RWPE2 (cell line): Measurements from ENCODE around the gene GPR3.

Source experiments
- ATAC-seq: fragments of 200-7000 bp; cut with Tn5 transposase; 3 replicates; pipeline ENCODE4 v1.9.1; 2021; ENCODE audit warnings: low read depth
- DNase-seq: peaks from one replicate; pipeline ENCODE4 v3.0.0-alpha.2; 2020; ENCODE audit warnings: low spot score
- H3K27ac ChIP-seq: fragments of 450-650 bp; 2 replicates; pipeline ENCODE4 v1.5.1; 2017; ENCODE audit warnings: mild to moderate bottlenecking; ENCODE audit not compliant: poor library complexity, severe bottlenecking
- H3K27me3 ChIP-seq: fragments of 250-450 bp; sonication (Bioruptor Pico); 2 replicates; pipeline ENCODE4 v1.5.1; 2021; ENCODE audit warnings: mild to moderate bottlenecking, moderate library complexity; ENCODE audit not compliant: insufficient read depth, poor library complexity, severe bottlenecking
- H3K36me3 ChIP-seq: fragments of 250-450 bp; sonication (Bioruptor Pico); 2 replicates; pipeline ENCODE4 v1.5.1; 2020; ENCODE audit warnings: low read depth, mild to moderate bottlenecking, moderate library complexity
- H3K4me1 ChIP-seq: fragments of 250-450 bp; sonication (Bioruptor Pico); 2 replicates; pipeline ENCODE4 v1.5.1; 2021; ENCODE audit warnings: mild to moderate bottlenecking, moderate library complexity; ENCODE audit not compliant: insufficient read depth, poor library complexity, severe bottlenecking
- H3K4me3 ChIP-seq: fragments of 250-450 bp; sonication (Bioruptor Pico); 2 replicates; pipeline ENCODE4 v1.5.1; 2021; ENCODE audit warnings: mild to moderate bottlenecking, moderate library complexity; ENCODE audit not compliant: severe bottlenecking
- H3K9me3 ChIP-seq: fragments of 250-450 bp; sonication (Bioruptor Pico); 2 replicates; pipeline ENCODE4 v1.5.1; 2021; ENCODE audit warnings: mild to moderate bottlenecking, moderate library complexity; ENCODE audit not compliant: severe bottlenecking
- TF ChIP-seq, protein P1 (sequence below): fragments of 450-650 bp; IDR thresholded peaks from one replicate; pipeline ENCODE4 v1.5.1; 2017; ENCODE audit warnings: mild to moderate bottlenecking, moderate library complexity; ENCODE audit not compliant: poor library complexity, severe bottlenecking

Gene GPR3

DNA sequence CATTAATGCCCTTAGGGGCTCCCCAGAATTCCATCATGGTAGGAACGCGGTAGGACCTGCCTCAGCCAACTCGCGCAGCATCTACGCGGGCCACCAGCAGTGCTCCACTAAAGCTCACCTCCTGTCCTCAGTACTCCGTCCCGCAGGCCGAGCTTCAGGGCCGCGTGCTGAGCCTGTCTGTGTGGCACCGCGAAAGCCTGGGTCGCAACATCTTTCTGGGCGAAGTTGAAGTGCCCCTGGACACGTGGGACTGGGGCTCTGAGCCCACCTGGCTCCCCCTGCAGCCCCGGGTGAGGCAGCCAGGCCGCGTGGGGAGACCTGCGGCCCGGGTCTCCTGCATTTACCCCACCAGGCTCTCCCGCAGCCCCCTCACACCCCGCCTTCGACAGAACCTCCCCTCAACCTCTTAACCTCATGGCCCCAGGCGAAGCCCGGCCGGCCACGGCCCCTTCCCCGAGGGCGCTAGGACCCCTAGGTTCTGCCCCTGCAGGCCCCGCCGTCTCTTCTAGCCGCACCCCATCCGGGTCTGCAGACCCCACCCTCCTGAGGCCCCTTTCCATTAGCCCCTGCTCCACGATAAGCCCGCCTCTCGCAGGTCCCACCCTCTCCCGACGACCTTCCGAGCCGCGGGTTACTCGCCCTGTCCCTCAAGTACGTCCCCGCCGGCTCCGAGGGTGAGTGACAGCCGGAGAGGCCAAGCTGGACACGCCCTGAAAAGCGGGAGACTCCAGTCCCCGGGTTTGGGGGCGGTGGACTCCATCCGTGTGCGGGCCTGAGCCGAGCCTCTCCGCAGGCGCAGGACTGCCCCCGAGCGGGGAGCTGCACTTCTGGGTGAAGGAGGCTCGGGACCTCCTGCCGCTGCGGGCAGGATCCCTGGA lies 41.5 kb upstream of the GPR3 start:
- Histone ChIP-seq H3K27me3 (no peaks in the 10 kb centered on the region), H3K9me3 (no peaks in the 10 kb centered on the region), H3K4me3 (no peak overlapping the region), H3K27ac (no peak overlapping the region), H3K36me3 (peaks cover 45% of the 10 kb centered on the region), H3K4me1 (peaks cover 15% of the 10 kb centered on the region)
- TF ChIP-seq, protein P1, sequence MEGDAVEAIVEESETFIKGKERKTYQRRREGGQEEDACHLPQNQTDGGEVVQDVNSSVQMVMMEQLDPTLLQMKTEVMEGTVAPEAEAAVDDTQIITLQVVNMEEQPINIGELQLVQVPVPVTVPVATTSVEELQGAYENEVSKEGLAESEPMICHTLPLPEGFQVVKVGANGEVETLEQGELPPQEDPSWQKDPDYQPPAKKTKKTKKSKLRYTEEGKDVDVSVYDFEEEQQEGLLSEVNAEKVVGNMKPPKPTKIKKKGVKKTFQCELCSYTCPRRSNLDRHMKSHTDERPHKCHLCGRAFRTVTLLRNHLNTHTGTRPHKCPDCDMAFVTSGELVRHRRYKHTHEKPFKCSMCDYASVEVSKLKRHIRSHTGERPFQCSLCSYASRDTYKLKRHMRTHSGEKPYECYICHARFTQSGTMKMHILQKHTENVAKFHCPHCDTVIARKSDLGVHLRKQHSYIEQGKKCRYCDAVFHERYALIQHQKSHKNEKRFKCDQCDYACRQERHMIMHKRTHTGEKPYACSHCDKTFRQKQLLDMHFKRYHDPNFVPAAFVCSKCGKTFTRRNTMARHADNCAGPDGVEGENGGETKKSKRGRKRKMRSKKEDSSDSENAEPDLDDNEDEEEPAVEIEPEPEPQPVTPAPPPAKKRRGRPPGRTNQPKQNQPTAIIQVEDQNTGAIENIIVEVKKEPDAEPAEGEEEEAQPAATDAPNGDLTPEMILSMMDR = no peak
- ATAC-seq (no peak), DNase-seq (no peak)

DNA sequence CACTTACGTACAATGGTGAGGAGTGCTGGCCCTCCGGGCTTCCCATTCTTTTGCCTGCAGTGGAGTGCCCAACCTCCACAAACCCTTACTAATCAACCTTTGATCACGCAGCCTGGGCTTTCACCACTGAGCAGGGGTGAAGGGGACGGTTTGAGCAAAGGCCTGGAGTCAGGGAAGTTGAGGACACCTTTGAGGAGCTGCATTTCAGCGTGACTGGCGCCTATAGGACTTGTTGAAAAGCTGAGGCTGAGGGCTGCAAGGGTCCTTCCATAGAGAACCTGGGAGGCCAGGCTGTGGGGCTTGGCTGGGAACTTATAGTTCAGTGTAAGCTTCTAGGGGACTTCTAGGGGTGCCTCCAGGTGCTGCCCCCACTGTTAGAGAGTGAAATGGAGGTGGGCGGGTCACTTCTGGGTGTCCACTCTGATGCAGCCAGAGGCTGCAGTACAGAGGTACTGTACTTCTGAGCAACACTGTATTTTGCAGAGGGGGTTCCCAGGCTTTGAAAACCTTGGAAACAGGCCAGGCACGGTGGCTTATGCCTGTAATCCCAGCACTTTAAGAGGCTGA lies 40.8 kb upstream of the GPR3 start:
- Histone ChIP-seq H3K27ac (no peak overlapping the region), H3K9me3 (no peaks in the 10 kb centered on the region), H3K36me3 (peaks cover 48% of the 10 kb centered on the region), H3K4me3 (no peak overlapping the region), H3K4me1 (peaks cover 15% of the 10 kb centered on the region), H3K27me3 (no peaks in the 10 kb centered on the region)
- ATAC-seq (no peak), DNase-seq (no peak)
- TF ChIP-seq, protein P1 = no peak

- Histone ChIP-seq H3K36me3 (peaks cover 56% of the 10 kb centered on the region), H3K27me3 (no peaks in the 10 kb centered on the region), H3K27ac (no peak overlapping the region), H3K9me3 (no peaks in the 10 kb centered on the region), H3K4me1 (peaks cover 8% of the 10 kb centered on the region), H3K4me3 (no peak overlapping the region)
- TF ChIP-seq, protein P1 = no peak
- DNase-seq (no peak), ATAC-seq (no peak)
These were observed 39.3 kb upstream of the GPR3 start for GRCh38 chr1:27353166-27353565.

DNA sequence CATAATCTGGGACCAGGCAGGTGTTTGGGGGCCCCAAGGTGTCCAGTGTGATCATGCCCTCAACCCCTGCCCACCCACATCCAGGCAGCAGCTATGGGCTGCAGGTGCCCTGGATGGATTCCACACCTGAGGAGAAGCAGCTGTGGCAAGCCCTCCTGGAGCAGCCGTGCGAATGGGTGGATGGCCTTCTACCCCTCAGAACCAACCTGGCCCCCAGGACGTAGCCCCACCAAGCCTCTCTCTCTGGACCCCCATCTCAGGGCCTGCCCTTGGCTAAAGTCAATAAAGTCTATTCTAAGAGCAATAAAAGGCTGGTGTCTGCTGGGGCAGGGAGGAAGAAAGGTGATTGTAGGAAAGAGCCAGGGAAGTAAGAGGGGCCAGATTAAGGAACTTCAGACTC lies 38.8 kb upstream of the GPR3 start:
- H3K36me3 ChIP-seq = peaks cover 61% of the 10 kb centered on the region
- TF ChIP-seq, protein P1 = no peak
- H3K4me1 ChIP-seq = peaks cover 7% of the 10 kb centered on the region
- ATAC-seq (no peak), DNase-seq (no peak)
- H3K27me3 ChIP-seq = no peaks in the 10 kb centered on the region
- H3K27ac ChIP-seq = no peak overlapping the region
- H3K9me3 ChIP-seq = no peaks in the 10 kb centered on the region
- H3K4me3 ChIP-seq = no peak overlapping the region

GRCh38 chr1:27355683-27356082 lies 36.7 kb upstream of the GPR3 start:
- peaks cover 55% of the 10 kb centered on the region for H3K36me3 ChIP-seq
- TF ChIP-seq, protein P1 = no peak
- no peaks in the 10 kb centered on the region for H3K4me1 ChIP-seq
- H3K9me3 ChIP-seq = no peaks in the 10 kb centered on the region
- no peaks in the 10 kb centered on the region for H3K27me3 ChIP-seq
- no peak overlapping the region for H3K4me3 ChIP-seq
- ATAC-seq = no peak
- DNase-seq = no peak
- H3K27ac ChIP-seq = no peak overlapping the region
